ENCODE results near the gene SEL1L3. TPM values are rescaled to one million over a fixed set of nuclear protein-coding genes. Genes with fewer than 3 reads are reported as not detected.
"Not testable (repeated sequence)": the region's sequence is repeated elsewhere in the genome, so short reads cannot be mapped to it uniquely, and the experiment has no call there.

The SEL1L3 gene
- total RNA-seq, 1 donor from 2014 or later, result 73.9 TPM

- no peak for DNase-seq (ENCODE audit: extremely low read depth, low read depth, low spot score)
Observed at GRCh38 chr4:25879991-25880651, 17.3 kb upstream of the SEL1L3 start.

GRCh38 chr4:25879587-25879986, 16.8 kb upstream of the SEL1L3 start:
- DNase-seq (ENCODE audit: extremely low read depth, low read depth, low spot score), result no peak

- no peak for DNase-seq (ENCODE audit: extremely low read depth, low read depth, low spot score)
Observed at GRCh38 chr4:25879091-25879584, 16.4 kb upstream of the SEL1L3 start.

DNA sequence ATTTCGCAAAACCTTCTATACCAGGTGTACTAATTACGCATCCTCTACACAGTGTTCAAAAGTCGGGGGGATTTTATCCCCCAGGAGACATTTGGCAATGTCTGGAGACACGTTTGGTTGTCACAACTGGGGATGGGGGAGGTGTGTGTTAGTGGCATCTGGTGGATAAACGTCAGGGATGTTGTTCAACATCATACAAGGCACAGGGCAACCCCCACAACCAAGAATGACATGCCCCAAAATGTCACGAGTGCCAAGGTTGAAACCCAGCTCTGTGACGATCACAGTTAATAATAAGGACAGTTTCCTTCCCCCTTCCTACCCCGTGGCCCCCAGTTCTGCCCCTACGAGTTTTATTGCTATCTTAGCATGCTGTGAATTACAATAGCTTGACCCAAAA, 15.9 kb upstream of the SEL1L3 start:
- no peak for DNase-seq (ENCODE audit: extremely low read depth, low read depth, low spot score)

- no peak for DNase-seq (ENCODE audit: extremely low read depth, low read depth, low spot score)
Observed at GRCh38 chr4:25875281-25875745, 12.5 kb upstream of the SEL1L3 start.

GRCh38 chr4:25874655-25875054, 11.9 kb upstream of the SEL1L3 start:
- DNase-seq (ENCODE audit: extremely low read depth, low read depth, low spot score), result no peak

DNA sequence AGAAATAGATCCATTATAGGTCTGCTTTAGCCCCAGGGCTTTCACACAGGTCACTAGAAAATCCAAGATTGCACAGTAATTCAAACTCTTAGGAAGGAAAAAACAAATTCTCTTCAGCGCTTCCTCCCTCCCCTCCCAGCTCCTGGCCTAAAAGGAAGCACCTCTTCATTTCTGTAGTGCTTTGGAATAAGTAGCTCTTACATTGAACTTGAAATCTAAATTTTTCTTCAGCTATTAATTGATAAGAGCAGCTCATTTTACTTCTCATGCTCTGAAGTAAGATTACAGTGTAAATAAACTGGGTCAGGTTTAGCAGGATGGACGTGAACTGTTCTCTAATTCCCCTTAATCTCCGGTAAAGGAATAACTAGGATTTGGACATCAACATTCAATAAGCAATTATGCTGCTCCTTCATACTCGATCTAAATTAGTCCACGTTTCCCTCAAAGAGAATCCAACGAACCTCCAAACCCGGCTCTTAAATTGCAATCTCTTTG, 10.9 kb upstream of the SEL1L3 start:
- no peak for DNase-seq (ENCODE audit: extremely low read depth, low read depth, low spot score)

- DNase-seq (ENCODE audit: extremely low read depth, low read depth, low spot score), result no peak
Observed at GRCh38 chr4:25872851-25873631, 10.3 kb upstream of the SEL1L3 start.

DNA sequence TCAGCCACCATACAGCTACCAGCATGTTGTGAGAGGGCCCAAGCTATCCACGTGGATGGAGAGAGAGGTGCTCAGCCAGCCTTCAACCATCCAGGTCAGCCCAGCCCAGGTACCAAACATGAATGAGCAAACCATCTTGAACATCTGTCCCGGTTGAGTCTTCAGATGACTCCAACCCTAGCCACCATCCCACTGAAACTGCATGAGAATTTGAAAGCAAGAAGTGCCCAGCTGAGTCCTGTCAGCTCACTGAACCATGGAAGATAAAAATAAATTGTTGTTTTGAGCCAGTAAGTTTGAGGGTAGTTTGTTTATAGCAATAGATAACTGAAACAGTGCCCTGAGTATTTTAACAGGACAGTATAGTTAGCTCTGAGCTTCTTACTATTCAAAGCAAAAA, 7.3 kb upstream of the SEL1L3 start:
- no peak for DNase-seq (ENCODE audit: extremely low read depth, low read depth, low spot score)

DNA sequence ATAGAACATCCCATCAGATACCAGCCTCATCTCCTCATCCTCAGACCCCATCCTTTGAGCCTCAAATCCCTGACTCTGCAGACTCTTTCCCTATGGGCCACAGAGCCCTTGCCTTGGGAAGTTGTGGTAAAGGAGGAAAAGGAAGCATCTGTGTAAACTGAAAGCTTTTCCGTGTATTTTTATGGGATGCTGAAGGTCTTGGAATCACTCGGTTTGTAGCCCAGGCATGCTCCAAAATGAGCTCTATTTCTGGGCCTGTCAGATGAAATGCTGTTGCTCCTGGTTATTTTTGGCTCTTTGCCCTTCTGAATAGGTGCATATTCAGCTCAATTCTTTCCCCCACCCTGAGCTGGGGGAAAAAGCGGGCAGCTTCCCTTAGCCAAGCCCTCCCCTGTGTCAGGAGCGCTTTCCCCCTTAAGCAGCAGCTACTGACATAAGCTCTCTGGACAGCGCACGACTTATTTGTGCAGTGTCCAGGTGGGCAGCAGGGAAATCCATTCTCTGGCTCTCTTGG, 5.0 kb upstream of the SEL1L3 start:
- no peak for DNase-seq (ENCODE audit: extremely low read depth, low read depth, low spot score)

- not testable (repeated sequence) for DNase-seq (ENCODE audit: extremely low read depth, low read depth, low spot score)
Observed at GRCh38 chr4:25866401-25866800, 3.6 kb upstream of the SEL1L3 start.

DNA sequence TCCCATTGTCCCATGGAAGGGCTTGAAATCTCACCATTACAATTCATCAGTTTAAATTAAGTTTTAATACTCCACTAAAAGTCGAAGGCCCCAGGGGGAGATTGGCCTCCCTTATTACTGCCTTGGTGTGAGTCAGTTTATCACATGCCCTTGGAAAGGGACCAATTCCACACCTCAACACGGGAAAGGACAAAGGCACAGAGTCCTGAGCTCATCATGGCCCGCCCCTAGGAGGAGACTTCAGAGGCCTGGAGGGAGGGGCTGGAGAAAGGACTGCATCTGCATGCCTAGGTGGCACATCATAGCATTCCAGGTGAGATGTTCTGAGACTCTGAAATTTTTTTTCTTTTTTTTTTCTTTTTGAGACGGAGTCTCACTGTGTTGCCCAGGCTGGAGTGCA, 2.8 kb upstream of the SEL1L3 start:
- DNase-seq (ENCODE audit: extremely low read depth, low read depth, low spot score), result no peak

- no peak for DNase-seq (ENCODE audit: extremely low read depth, low read depth, low spot score)
Observed at GRCh38 chr4:25863831-25864418, 1.1 kb upstream of the SEL1L3 start.

GRCh38 chr4:25863347-25863784, 578 bp upstream of the SEL1L3 start:
- DNase-seq (ENCODE audit: extremely low read depth, low read depth, low spot score), result no peak

GRCh38 chr4:25861951-25862410, 807 bp downstream of the SEL1L3 start:
- DNase-seq (ENCODE audit: extremely low read depth, low read depth, low spot score), result no peak

GRCh38 chr4:25861280-25861950, 1.4 kb downstream of the SEL1L3 start:
- no peak for DNase-seq (ENCODE audit: extremely low read depth, low read depth, low spot score)

DNA sequence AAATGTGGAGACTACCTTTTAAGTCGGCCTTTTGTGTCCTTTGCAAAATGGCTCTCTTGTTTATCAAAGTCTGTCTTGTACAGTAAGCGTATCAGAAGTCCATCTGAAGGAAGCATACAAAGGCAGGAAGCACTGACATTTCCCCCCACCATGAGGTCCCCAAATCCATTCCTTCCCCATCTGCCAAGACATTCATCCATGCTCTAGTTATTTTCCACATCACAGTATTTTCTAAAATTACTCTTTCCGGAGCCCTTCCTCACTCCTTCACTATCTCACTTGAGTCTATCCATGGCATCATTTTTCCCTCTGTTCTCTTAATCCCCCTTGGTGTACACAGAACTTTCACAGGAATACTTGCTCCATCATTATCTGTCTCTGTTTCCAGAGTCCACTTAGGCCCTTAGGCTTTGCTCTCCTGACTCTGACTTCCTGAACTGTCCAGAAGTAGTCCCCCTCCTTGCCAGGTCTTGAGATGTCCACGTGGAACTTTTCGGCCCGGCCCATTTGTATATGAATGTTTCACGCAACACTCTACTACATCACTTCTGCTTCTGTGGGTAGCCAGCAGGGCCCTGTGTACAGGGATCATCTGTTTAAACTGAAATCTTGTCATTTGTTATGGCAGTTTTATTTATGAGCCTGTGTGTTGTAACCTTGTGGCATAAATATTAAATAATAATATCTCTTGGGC, 2.1 kb downstream of the SEL1L3 start:
- no peak for DNase-seq (ENCODE audit: extremely low read depth, low read depth, low spot score)

DNA sequence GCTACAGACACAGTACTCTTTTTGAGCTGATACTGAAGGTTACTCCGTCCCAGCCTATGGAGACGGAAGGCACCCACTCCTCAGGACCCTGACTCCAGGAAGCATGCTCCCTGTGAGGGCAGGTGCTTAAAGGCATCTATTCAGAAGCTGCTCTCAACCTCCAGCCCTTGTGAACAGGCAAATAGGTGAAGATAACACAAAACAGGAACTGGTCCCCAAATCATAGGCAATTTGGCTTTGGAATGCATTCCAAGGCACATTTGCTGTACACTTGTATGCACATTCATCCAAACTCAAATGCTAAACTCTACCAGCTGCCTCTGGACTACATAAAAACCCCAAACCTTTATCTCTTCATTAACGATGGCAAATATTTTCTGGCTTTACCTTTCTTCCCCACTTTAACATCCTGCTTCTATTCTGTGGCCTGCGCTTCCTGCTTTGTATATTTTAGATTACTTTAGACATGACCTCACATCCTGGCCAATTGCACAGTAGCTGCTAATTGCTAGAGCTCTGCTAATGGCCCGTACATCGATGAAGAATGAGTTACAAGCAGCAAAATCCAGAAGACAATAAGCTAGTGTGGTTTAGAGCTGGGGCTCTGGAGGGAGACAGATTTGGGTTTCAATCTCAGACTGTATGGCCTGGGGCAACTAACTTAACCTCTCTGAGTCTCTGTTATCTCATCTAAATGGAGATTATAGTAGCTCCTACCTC, 3.2 kb downstream of the SEL1L3 start:
- DNase-seq (ENCODE audit: extremely low read depth, low read depth, low spot score), result no peak

GRCh38 chr4:25857851-25858400, 4.9 kb downstream of the SEL1L3 start:
- no peak for DNase-seq (ENCODE audit: extremely low read depth, low read depth, low spot score)
